GM21576 (cell line): ENCODE measurements around the gene SIKE1.
A peak's percentile ranks its signal among the peaks of the same experiment; 100 is the strongest.
"Not testable (repeated sequence)": the region's sequence is repeated elsewhere in the genome, so short reads cannot be mapped to it uniquely, and the experiment has no call there.

Experiments used
- ATAC-seq: cut with Tn5 transposase; IDR thresholded peaks from one replicate; pipeline ENCODE4 v1.9.1; 2021; ENCODE audit warnings: mild to moderate bottlenecking, moderate library complexity; ENCODE audit not compliant: unreplicated experiment

The SIKE1 gene

GRCh38 chr1:114780344-114781226 is at the start of gene SIKE1:
Gene SIKE1, minus strand, starts transcription at chr1:114780685. Its CDS starts 78 bp downstream, at chr1:114780607.
- ATAC-seq, result peak; percentile 99

GRCh38 chr1:114830075-114830474 is 49.6 kb upstream of the SIKE1 start:
- not testable (repeated sequence) for ATAC-seq

- no peak for ATAC-seq
These were observed 47.8 kb upstream of the SIKE1 start for GRCh38 chr1:114828251-114828650.

DNA sequence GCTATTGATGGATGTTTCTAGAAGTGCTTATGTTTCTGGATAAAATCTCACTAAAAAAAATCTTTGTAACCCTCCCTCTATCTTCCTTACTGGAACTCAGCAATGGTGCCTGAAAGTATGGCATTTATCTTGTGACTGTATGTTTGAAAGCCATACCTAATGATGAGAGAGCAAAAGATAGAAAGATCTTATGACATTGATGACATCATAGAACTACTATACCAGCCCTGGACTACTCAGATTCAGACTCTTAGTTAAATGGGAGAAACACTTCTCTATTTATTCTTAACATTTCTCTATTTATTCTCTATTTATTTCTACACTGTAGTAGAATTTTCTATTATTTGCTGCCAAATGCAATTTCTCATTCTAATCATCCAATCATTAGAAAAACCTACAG is 41.5 kb upstream of the SIKE1 start:
- no peak for ATAC-seq

DNA sequence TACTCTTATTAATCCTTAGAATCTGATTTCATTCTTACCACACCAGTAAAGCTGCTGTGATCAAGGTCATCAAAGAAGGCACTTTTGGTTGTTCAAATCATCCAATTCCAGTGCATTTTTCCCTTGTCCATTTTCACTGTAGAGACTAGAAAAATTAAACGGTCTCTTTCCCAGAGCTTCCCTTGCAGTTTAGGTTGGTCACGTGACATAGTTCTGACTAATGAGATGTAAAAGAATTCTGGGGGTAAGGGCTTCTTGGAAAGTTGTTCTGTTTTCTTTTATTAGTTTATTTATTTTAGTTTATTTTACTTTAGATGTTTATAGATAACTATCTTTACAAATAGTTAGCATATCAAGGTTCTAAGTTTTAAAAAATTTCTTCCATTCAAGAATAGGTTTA is 39.9 kb upstream of the SIKE1 start:
- no peak for ATAC-seq

DNA sequence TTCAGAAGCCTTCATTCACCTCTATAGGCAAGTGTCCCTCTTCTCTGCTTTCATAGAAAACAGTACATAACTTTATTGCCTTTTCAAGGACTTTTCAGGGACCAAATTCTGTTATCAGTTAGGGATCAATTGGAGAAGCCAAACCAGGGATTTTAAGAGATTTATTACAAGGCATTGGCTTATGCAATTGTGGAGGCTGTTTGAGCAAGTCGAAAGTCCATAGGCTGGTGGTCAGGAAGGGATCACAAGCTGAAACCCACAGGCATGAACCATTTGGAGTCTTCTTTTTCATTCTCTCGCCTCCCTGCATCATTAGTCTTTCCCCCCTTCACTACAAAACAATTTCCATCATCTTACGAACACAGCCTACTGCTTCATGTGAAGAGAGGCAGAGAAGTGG is 39.4 kb upstream of the SIKE1 start:
- ATAC-seq, result no peak

DNA sequence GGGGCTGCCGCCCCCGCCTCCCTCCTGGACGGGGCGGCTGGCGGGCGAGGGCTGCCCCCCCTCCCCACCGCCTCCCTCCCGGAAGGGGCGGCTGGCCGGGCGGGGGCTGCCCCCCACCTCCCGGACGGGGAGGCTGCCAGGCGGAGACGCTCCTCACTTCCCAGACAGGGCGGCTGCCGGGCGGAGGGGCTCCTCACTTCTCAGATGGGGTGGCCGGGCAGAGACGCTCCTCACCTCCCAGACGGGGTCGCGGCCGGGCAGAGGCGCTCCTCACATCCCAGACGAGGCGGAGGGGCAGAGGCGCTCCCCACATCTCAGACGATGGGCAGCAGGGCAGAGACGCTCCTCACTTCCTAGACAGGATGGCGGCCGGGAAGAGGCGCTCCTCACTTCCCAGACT is 24.0 kb upstream of the SIKE1 start:
- ATAC-seq, result not testable (repeated sequence)

DNA sequence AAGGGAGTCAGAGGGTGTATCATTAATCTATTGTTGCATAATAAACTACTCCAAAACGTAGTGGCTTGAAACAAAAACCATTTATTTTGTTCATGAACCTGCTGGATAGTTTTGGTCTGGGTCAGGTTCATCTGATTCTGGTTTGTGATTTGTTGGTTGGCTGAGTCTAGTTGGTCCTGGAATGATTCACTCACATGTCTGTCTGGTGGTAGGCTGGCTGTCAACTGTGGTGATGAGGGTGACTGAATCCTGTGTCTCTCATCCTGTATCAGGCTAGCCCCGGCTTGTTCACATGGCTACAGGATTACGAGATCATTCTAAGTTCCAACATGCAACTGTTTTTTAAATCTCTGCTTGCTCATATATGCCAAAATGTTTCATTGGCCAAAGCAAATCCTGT is 22.5 kb upstream of the SIKE1 start:
- no peak for ATAC-seq

- ATAC-seq, result no peak
These were observed 13.6 kb upstream of the SIKE1 start for GRCh38 chr1:114794038-114794437.

GRCh38 chr1:114790581-114790980 is 10.1 kb upstream of the SIKE1 start:
- not testable (repeated sequence) for ATAC-seq

DNA sequence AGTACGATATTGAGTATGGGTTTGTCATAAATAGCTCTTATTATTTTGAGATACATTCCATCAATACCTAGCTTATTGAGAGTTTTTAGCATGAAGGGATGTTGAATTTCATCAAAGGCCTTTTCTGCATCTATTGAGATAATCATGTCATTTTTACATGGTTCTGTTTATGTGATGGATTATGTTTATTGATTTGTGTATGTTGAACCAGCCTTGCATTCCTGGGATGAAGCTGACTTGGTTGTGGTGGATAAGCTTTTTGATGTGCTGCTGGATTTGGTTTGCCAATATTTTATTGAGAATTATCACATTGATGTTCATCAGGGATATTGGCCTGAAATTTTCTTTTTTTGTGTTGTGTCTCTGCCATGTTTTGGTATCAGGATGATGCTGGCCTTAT is 6.0 kb upstream of the SIKE1 start:
- not testable (repeated sequence) for ATAC-seq

GRCh38 chr1:114782476-114782875 is 2.0 kb upstream of the SIKE1 start:
- no peak for ATAC-seq

- ATAC-seq, result no peak
These were observed 763 bp downstream of the SIKE1 start for GRCh38 chr1:114779722-114780121.

DNA sequence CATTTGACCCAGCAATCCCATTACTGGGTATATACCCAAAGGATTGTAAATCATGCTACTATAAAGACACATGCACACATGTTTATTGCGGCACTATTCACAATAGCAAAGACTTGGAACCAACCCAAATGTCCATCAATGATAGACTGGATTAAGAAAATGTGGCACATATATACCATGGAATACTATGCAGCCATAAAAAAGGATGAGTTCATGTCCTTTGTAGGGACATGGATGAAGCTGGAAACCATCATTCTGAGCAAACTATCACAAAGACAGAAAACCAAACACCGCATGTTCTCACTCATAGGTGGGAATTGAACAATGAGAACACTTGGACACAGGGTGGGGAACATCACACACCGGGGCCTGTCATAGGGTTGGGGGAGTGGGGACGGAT is 3.8 kb downstream of the SIKE1 start:
- ATAC-seq, result not testable (repeated sequence)

GRCh38 chr1:114771992-114772391 is 8.5 kb downstream of the SIKE1 start:
- ATAC-seq, result no peak

- ATAC-seq, result no peak
These were observed 9.5 kb downstream of the SIKE1 start for GRCh38 chr1:114770989-114771388.

- no peak for ATAC-seq
These were observed 15.8 kb downstream of the SIKE1 start for GRCh38 chr1:114764689-114765088.

DNA sequence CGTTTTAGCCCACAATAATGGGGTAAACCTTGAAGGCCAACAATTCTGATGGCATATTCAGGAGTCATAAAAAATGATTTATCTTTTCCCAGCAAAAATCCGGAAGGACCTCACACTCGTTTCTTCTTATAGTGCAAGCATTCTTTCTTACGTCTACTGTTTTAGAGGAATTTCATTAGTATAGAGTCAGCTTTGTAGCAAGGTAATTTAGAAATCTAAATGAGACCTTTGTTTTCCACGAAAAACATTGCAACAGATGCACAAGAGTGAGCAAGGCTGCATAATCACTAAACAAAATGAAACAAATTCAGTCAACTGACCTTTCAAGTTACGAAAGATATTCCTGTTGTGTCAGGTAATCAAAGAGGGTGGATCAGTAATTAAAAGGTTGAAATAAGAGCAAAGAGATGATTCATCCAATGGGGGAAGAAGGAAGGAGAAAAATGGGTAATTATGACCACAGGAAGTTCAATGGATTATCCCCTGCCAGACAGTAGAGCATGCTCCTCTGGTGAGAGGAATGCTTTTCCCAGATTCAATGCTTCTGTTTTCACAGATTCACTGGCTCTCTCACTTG is 22.1 kb downstream of the SIKE1 start:
- ATAC-seq, result no peak

GRCh38 chr1:114757455-114758255 is 22.8 kb downstream of the SIKE1 start, which contains the start of gene CSDE1:
Gene CSDE1, minus strand, starts transcription at chr1:114757984. Its CDS starts 18,094 bp downstream, at chr1:114739890.
- peak; percentile 76 for ATAC-seq

- ATAC-seq, result no peak
These were observed 23.5 kb downstream of the SIKE1 start for GRCh38 chr1:114756949-114757454.
